ENCODE results near the gene MC3R. TPM values are rescaled to one million over a fixed set of nuclear protein-coding genes. Genes with fewer than 3 reads are reported as not detected.

MC3R gene
- total and polyA plus RNA-seq, 2 donors from 2014 or later: not detected

DNA sequence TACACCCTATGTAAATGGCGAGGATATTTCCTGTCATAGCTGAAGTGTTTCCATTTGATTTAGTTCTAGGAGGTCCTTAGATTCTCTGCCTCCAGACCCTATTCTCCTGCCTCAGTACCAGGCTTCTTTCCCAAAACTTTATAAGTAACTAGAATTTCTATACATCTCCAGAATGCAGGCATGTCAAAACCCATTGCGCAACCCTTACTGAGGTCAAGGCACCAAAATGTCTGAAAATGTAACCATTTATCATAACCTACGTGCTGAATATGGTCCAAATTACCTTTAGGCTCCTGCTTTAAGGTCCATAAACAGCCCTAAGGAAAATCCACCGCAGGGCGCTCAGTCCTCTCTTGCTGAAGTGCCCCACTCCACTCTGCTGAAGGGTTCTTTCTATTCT lies 37.5 kb upstream of the MC3R start:
- no peak for FAIRE-seq
- Histone ChIP-seq H3K27me3 (ENCODE audit: control insufficient read depth, insufficient read depth, low read length) (no peaks in the 10 kb centered on the region), H3K9me3 (ENCODE audit: control insufficient read depth in 2 of 3, insufficient read depth in 1 of 3, low read length in 3 of 3) (no peaks in the 10 kb centered on the region), H3K27ac (ENCODE audit: low read depth in 2 of 2, low read length in 2 of 2) (no peak overlapping the region), H3K4me1 (ENCODE audit: control insufficient read depth in 2 of 3, insufficient read depth in 2 of 3, low read depth in 1 of 3, low read length in 3 of 3) (no peaks in the 10 kb centered on the region), H3K4me3 (ENCODE audit: low read length in 3 of 3) (no peak overlapping the region), H3K36me3 (ENCODE audit: control insufficient read depth in 2 of 3, insufficient read depth in 3 of 3, low read length in 3 of 3) (no peaks in the 10 kb centered on the region), H3K9ac (ENCODE audit: low read length in 3 of 3) (no peak overlapping the region)
- intact Hi-C loops (cut with DNase I): no loop called here
- TF ChIP-seq, protein P1, sequence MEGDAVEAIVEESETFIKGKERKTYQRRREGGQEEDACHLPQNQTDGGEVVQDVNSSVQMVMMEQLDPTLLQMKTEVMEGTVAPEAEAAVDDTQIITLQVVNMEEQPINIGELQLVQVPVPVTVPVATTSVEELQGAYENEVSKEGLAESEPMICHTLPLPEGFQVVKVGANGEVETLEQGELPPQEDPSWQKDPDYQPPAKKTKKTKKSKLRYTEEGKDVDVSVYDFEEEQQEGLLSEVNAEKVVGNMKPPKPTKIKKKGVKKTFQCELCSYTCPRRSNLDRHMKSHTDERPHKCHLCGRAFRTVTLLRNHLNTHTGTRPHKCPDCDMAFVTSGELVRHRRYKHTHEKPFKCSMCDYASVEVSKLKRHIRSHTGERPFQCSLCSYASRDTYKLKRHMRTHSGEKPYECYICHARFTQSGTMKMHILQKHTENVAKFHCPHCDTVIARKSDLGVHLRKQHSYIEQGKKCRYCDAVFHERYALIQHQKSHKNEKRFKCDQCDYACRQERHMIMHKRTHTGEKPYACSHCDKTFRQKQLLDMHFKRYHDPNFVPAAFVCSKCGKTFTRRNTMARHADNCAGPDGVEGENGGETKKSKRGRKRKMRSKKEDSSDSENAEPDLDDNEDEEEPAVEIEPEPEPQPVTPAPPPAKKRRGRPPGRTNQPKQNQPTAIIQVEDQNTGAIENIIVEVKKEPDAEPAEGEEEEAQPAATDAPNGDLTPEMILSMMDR (IDR thresholded peaks at IDR 0.05; ENCODE audit: borderline replicate concordance, extremely low read depth, insufficient read depth): no peak
- DNase-seq: no peak

GRCh38 chr20:56212091-56212490 lies 36.4 kb upstream of the MC3R start:
- intact Hi-C loops (cut with DNase I): no loop called here
- Histone ChIP-seq H3K27me3 (ENCODE audit: control insufficient read depth, insufficient read depth, low read length) (no peaks in the 10 kb centered on the region), H3K4me3 (ENCODE audit: low read length in 3 of 3) (no peak overlapping the region), H3K4me1 (ENCODE audit: control insufficient read depth in 2 of 3, insufficient read depth in 2 of 3, low read depth in 1 of 3, low read length in 3 of 3) (no peaks in the 10 kb centered on the region), H3K27ac (ENCODE audit: low read depth in 2 of 2, low read length in 2 of 2) (no peak overlapping the region), H3K9me3 (ENCODE audit: control insufficient read depth in 2 of 3, insufficient read depth in 1 of 3, low read length in 3 of 3) (no peaks in the 10 kb centered on the region), H3K9ac (ENCODE audit: low read length in 3 of 3) (no peak overlapping the region), H3K36me3 (ENCODE audit: control insufficient read depth in 2 of 3, insufficient read depth in 3 of 3, low read length in 3 of 3) (no peaks in the 10 kb centered on the region)
- TF ChIP-seq, protein P1 (IDR thresholded peaks at IDR 0.05; ENCODE audit: borderline replicate concordance, extremely low read depth, insufficient read depth): no peak
- DNase-seq (no peak), FAIRE-seq (no peak)

DNA sequence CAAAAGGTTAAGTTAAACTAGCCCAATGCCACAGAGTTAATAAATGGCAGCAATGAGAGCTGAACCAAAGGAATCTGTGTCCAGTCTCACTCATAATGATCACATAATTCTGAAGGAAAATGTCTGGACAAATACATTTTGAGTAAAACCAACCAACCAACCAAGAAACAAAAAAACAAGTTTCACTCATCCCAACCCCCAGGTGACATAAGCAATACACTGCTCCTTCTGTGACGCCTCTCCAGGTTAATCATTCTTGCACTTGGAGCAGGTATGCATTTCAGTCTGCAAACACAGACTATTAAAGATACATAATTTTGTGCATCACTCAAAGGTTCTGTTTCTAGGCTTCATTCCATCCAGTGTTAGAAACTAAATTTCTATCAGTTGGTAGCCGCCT lies 35.2 kb upstream of the MC3R start:
- H3K9me3 ChIP-seq (ENCODE audit: control insufficient read depth in 2 of 3, insufficient read depth in 1 of 3, low read length in 3 of 3): no peaks in the 10 kb centered on the region

More for the DNA sequence above, 35.2 kb upstream of the MC3R start:
- Histone ChIP-seq H3K27me3 (ENCODE audit: control insufficient read depth, insufficient read depth, low read length) (no peaks in the 10 kb centered on the region), H3K36me3 (ENCODE audit: control insufficient read depth in 2 of 3, insufficient read depth in 3 of 3, low read length in 3 of 3) (no peaks in the 10 kb centered on the region), H3K27ac (ENCODE audit: low read depth in 2 of 2, low read length in 2 of 2) (no peak overlapping the region), H3K9ac (ENCODE audit: low read length in 3 of 3) (no peak overlapping the region), H3K4me1 (ENCODE audit: control insufficient read depth in 2 of 3, insufficient read depth in 2 of 3, low read depth in 1 of 3, low read length in 3 of 3) (no peaks in the 10 kb centered on the region), H3K4me3 (ENCODE audit: low read length in 3 of 3) (no peak overlapping the region)
- TF ChIP-seq, protein P1 (IDR thresholded peaks at IDR 0.05; ENCODE audit: borderline replicate concordance, extremely low read depth, insufficient read depth): no peak
- intact Hi-C loops (cut with DNase I): no loop called here
- DNase-seq (no peak), FAIRE-seq (no peak)

Measured in kidney (tissue), 14 donors.